GM19438 (cell line): ENCODE measurements around the gene NEK7.
"Not testable (repeated sequence)": the region's sequence is repeated elsewhere in the genome, so short reads cannot be mapped to it uniquely, and the experiment has no call there.

Experiments used
- ATAC-seq: cut with Tn5 transposase; IDR thresholded peaks from one replicate; pipeline ENCODE4 v1.9.1; 2021; ENCODE audit warnings: low read depth; ENCODE audit not compliant: unreplicated experiment

The NEK7 gene

GRCh38 chr1:198276241-198276640 lies 119.4 kb downstream of the NEK7 start:
- ATAC-seq = no peak

GRCh38 chr1:198278943-198279342 lies 122.1 kb downstream of the NEK7 start:
- no peak for ATAC-seq

GRCh38 chr1:198280080-198280479 lies 123.3 kb downstream of the NEK7 start:
- no peak for ATAC-seq

- ATAC-seq = no peak
These were observed 125.1 kb downstream of the NEK7 start for GRCh38 chr1:198281911-198282310.

DNA sequence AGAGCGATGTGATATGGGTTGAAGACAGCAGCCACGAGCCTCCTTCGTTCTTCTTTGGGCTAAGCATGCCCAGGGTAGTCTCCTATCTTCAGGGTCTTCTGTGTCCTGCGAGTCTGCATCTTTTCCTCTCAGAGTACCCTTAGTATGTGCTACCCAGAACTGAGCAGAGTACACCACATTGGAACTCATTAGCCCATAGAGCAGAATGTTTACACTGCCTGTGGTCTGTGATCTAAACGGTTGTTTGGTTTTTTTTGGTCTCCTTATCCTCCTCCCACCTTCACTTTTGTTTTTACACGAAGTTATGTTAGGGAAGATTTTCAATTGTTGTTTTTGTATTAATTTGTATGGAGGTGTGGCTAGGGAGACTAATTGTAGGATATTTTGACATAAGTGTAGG lies 126.4 kb downstream of the NEK7 start:
- ATAC-seq = no peak

GRCh38 chr1:198287916-198288315 lies 131.1 kb downstream of the NEK7 start:
- no peak for ATAC-seq

DNA sequence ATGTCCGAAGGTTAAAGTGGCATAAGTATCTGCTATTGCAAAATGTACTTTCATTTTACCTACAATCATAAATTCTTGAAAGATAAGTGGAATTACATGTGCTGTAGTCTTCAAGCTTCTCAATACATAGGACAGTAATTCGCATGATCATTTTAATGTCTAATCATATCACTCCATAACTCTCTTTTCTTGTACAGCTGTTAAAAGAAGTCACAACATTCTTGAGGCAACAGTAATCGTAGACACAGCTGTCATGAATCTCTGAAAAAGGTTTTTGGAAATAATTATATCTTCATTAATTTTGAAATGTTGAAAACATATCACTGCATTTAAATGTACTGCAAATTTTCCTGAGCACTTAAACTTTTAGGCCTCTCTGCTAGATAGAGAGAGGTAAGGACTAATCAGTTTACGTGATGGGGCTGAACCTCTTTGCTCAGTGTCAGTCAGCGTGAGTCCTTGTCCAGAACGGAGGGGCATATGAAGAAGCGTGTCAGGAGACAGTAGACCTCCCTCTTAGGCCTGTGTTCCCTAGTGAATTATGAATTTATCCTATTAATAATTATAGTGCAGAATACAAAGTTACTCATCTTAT lies 133.4 kb downstream of the NEK7 start:
- no peak for ATAC-seq

DNA sequence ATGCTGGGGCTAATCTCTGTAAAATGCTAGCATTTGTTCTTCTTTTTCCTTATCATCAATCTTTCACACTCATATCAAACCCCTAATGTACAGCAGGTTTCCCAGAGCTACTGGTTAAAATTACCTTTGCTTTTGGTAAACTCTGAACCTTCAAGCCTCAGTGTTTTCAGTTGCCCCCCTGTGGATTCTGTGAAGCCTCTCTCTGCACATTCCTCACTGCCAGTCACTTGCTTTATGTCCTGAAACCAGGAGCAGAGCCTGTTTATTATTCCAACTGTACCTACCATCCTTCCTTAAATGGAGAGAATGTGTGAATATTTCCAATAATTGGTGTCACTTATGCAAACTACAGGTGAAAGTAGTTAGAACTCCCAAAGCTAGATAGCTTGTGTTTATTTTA lies 134.2 kb downstream of the NEK7 start:
- no peak for ATAC-seq

DNA sequence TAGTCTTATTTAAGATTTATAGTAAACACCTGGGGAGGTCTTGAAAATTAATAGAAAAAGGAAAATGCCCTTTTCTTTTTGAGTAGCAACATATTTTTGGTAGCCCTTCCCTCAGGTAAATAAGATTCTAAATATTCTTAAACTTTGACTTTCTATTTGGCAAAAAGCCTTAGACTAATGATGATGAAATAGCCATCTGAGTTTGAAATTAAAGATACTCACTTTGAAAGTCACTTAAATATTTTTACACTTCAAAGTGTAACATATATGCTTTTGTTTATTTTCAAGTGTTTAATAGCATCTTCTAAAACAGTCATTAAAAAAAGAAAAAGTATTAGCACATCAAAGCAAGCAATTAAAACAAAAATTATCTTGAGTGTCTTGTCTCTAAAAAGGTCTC lies 135.1 kb downstream of the NEK7 start:
- no peak for ATAC-seq

DNA sequence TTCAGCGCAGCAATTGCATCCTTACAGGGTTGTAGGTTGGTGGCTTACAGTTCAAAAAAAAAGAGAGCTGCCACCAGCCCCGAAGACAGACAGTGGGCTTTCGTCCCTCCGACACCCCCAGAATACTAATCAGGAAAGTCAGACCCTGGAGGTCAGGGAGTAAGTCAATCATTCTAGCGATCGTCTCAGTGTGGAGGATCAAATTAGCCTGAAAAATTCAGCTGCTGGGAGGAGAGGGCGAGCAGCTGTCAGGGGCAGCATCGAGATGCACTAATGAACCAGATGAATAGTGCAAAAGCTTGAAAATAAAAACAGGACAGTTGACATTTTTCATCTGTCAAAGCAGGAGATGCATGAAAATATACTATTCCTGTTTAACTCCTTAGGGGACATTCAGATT lies 138.4 kb downstream of the NEK7 start:
- ATAC-seq = no peak

- no peak for ATAC-seq
These were observed 139.2 kb downstream of the NEK7 start for GRCh38 chr1:198295971-198296370.

GRCh38 chr1:198297281-198297680 lies 140.5 kb downstream of the NEK7 start:
- ATAC-seq = no peak

DNA sequence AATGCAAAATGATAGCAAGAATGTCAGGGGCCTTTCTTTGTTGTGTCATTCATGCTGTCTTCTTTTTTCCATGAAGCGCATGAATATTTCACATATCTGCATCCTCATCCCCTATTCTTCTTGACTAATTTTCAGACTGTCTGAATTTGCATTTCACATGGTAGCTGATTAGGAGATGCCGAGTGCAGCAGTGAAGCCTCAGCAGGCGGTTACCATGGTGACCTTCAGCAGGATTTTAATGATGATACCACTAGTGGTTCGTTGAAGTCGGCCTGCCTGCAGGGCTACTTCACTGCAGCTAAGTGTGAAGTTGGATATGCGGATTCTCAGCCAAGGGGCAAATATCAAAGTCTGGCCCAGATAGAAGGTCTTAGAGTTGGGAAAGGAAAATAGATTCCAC lies 141.8 kb downstream of the NEK7 start:
- ATAC-seq = no peak

DNA sequence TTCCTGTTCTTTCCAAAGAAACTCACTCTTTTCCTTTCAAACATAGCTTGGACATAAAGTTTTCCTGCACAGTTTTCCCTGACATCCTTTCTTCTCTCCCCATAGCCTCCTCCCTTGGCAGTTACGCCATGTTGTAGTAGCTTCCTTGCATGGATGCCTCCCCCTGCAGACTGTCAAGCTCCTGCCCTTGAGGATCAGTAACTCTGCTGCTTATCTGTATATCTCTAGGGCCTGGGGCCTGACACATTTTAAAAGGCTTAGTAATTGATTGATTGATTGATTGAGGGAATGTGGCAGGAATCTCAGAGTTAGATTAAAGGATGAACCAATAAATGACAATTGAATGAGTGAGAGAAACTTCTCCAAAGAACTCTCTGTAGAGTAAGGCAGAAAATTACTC lies 143.7 kb downstream of the NEK7 start:
- ATAC-seq = no peak

DNA sequence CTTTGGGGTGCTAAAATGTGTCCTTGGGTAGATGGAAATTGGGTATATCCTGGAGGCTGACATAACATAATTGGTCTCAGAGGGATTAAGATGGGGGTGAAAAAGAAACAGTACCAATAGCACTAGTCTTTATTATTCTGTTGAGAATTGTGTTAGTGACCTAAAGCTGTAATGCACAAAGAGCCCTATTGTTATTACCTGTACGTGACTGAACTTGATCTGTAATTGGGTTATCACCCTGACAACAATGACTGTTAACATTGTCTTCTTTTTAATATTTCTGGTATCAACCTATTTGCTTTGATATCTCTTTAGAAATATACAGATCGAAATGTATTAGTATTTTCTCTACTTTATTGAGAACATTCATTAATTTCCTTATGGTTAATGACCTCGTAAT lies 147.6 kb downstream of the NEK7 start:
- no peak for ATAC-seq

- ATAC-seq = not testable (repeated sequence)
These were observed 158.0 kb downstream of the NEK7 start for GRCh38 chr1:198314817-198315216.

DNA sequence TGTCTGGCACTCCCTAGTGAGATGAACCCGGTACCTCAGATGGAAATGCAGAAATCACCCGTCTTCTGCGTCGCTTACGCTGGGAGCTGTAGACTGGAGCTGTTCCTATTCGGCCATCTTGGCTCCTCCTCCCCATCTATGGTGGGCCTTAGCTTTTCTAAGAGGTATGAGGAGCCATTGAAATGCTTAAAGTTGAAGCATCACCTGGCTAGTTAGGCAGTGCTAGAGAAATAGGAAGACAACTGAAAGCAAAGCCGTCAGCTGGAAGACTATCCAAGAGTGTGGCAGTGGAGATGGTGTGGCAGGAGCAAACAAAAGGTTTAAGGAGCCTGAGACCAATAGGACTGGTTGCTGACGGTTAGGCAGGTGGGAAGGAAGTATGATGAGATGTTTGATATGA lies 158.5 kb downstream of the NEK7 start:
- ATAC-seq = not testable (repeated sequence)

GRCh38 chr1:198316546-198317100 lies 159.8 kb downstream of the NEK7 start:
- ATAC-seq = no peak

GRCh38 chr1:198318085-198318484 lies 161.3 kb downstream of the NEK7 start:
- ATAC-seq = no peak

DNA sequence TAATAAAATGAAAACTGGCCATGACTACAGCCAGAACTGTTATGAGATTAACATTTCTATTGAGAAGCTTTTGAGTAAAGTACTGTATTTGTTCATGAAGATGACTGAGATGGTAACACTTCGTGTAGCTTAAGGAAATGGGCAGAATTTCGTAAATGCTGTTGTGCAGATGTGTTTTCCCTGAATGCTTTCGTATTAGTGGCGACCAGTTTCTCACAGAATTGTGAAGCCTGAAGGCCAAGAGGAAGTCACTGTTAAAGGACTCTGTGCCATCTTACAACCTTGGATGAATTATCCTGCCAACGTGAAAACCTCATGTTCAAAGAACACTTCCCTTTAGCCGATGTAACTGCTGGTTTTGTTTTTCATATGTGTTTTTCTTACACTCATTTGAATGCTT lies 164.0 kb downstream of the NEK7 start:
- ATAC-seq = no peak

GRCh38 chr1:198326232-198326631 lies 169.4 kb downstream of the NEK7 start:
- ATAC-seq = no peak

GRCh38 chr1:198326915-198327314 lies 170.1 kb downstream of the NEK7 start:
- no peak for ATAC-seq
